ENCODE data around the gene CREB3L1.
"Not testable (repeated sequence)": the region's sequence is repeated elsewhere in the genome, so short reads cannot be mapped to it uniquely, and the experiment has no call there.

CREB3L1 gene

DNA sequence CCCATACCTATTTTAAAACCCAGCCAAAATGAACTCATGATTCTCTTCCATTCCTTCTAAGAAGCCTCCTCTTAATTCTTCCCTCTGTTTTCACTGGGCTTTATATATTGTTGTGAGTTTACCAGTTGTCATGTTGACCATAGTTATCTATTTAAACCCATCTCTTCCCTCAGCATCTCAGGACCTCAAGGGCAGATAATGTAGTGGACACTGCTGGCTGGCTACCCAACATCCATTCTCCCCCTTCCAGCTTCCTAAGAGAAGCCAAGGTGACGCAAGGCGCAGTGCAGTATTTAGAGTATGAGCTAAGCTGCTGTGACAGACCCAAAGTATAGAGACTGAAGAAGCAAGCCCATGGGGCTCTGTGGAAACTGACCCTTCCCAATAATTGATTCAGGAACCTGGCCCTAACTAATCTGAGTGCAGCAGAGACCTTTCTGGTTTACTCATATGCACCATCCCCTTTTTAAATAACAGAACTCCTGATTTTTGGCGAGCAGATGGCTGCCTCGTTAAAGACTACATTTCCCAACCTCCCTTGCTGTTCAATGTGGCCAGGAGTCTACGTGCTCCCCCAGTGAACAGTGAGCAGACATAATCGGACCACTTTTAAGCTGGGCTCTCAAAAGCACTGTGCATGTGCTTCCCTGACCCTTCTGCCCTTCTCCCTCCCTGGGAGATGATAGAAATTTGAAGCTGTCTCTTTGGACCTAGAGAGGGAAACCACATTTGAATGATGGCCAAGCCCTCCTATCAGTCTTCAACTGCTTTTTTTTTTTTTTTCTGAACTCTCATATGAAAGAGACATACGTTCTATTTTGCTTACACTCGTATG, 28.1 kb upstream of the CREB3L1 start:
- no peak for DNase-seq

- no peak for DNase-seq
Observed at GRCh38 chr11:46249938-46250744, 27.3 kb upstream of the CREB3L1 start.

- no peak for DNase-seq
Observed at GRCh38 chr11:46250745-46251052, 26.8 kb upstream of the CREB3L1 start.

GRCh38 chr11:46251954-46252353, 25.5 kb upstream of the CREB3L1 start:
- no peak for DNase-seq

DNA sequence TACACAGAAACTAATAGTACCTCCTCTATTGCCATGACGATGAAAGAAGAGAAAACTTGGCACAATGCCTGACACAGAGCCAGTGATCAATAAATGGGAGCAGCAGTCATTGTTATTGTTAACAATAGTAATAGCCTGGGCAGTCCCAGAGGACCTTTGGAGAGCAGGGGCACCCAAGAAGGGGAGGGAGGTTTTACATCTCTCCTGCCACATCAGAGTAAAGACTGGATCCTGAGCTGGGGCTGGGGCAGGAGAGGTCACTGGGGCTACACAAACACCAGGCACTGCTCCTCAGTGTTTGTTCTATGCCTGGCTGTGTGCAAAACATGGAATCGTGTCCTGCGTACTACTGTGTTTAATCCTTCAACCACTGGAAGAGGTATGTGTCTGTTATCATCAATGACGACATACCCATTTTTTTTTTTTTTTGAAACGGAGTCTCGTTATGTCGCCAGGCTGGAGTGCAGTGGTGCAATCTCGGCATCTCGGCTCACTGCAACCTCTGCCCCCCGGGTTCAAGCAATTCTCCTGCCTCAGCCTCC, 25.0 kb upstream of the CREB3L1 start:
- DNase-seq, result no peak

GRCh38 chr11:46253258-46254132, 24.0 kb upstream of the CREB3L1 start:
- DNase-seq, result no peak

- DNase-seq, result no peak
Observed at GRCh38 chr11:46254133-46254491, 23.4 kb upstream of the CREB3L1 start.

DNA sequence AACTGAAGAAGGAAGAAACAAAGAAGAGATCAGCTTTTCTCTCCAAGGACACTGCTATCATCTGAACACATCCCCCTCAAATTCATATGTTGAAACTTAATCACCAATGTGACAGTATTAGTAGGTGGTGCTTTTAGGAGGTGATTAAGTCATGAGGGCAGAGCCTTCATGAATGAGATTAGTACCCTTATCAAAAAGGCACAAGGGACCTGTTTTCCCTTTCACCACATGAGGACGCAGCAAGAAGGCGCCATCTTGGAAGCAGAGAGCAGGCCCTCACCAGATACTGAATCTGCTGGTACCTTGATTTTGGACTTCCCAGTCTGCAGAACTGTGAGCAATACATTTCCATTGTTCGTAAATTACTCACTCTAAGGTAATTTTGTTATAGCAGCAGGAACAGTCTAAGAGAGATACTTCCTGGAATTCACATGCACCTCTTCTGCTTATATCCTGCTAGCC, 20.9 kb upstream of the CREB3L1 start:
- DNase-seq, result no peak

DNA sequence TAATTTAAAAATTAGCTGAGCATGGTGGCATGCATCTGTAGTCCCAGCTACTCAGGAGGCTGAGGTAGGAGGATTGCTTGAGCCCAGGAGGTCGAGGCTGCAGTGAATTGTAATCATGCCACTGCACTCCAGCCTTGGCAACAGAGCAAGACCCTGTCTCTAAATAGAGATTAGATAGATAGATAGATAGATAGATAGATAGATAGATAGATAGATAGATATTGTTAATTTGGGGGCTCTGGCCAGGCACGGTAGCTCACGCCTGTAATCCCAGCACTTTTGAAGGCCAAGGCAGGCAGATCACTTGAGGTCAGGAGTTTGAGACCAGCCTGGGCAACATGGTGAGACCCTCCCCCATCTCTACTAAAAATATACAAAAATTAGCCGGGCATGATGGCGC, 18.1 kb upstream of the CREB3L1 start:
- DNase-seq, result not testable (repeated sequence)

- no peak for DNase-seq
Observed at GRCh38 chr11:46259971-46260560, 17.4 kb upstream of the CREB3L1 start.

DNA sequence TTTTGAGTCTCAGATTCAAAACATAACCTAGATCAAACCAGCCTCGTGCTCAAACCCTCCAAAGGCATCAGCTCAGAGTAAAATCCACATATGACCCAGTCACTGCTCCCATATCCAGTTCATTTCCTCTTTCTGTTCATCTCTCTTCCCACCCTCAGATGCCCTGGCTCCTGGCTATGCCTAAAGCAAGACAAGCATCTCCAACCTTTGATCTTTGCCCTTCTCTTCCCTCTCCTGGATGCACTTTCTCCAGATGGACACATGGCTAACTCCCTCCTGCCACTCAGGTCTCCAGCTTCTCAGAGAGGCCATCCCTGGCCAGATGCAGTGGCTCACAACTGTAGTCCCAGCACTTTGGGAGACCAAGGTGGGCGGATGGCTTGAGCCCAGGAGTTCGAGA, 14.3 kb upstream of the CREB3L1 start:
- no peak for DNase-seq

- DNase-seq, result no peak
Observed at GRCh38 chr11:46264030-46264429, 13.4 kb upstream of the CREB3L1 start.

DNA sequence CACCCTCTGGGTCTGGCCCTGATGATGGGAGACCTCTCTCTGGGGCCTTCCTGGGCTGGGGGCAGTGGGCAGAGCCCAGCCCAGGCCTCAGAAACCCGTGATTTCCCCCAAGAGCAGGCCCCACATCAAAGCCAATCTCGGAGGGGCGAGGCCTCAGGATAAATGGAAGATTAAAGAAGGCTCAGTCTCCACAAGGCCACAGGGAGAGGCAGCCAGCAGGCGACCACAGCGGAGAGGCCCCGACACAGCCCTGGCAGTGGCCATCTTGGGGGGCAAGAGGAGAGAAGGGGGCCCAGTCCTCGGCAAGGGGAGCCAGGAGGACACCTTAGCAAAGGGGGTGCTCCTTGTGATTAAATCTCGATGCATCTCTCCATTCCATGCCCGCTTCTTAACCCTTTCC, 12.5 kb upstream of the CREB3L1 start:
- no peak for DNase-seq

- no peak for DNase-seq
Observed at GRCh38 chr11:46265764-46266163, 11.7 kb upstream of the CREB3L1 start.

GRCh38 chr11:46267930-46268329, 9.5 kb upstream of the CREB3L1 start:
- DNase-seq, result no peak

GRCh38 chr11:46270684-46271083, 6.8 kb upstream of the CREB3L1 start:
- DNase-seq, result no peak

- DNase-seq, result no peak
Observed at GRCh38 chr11:46271407-46271806, 6.1 kb upstream of the CREB3L1 start.

DNA sequence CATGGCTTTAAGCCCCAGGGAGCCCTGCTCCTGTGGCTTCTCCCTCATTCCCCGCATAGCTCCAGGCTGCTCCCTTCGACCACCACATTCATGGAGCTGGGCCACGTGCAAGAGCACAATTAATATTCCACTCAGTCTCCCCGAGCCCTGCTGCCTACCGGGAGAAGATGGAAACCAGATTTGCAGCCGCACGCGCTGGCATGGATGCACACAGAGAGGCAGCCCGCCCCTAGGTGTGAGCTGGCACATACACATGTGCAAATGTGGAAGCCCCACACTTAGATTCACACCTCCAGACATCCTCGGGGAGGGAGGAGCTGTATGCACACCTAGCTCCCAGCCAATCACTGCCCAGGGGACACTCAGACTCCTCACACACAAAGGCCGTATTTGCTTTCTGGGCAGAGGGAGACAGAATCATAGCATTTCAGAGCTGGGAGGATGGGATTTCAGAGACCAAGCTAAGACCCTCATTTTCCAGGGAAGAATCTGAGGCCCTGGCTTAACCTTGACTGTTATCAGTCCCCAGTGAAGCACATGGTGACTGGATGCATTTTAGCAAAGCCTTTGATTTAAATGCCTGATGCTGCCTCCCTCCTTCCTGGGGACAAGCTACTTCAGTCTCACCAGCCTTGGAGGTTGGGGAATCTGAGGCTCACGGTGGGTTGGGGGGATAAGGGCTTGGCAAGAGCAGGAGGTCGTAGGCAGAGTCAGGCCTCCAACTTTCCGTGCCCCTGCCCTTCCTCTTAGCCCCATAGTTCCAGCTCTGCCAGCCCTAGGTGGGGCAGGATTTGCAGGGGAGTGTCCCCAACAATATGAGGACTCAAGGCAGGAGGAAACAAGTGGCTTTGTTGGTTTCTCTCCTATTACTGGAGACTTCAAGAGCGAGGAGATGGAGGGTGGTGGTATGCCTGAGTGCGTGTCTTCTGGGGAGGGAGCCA, 5.3 kb upstream of the CREB3L1 start:
- DNase-seq, result no peak

- DNase-seq, result no peak
Observed at GRCh38 chr11:46272816-46273427, 4.5 kb upstream of the CREB3L1 start.

GRCh38 chr11:46273511-46274205, 3.8 kb upstream of the CREB3L1 start:
- DNase-seq, result no peak

Data from activated CD4-positive, alpha-beta T cell treated with anti-CD3 and anti-CD28 coated beads, Interleukin-2, amount 50 U/mL, for 4 hours (primary cell).